ENCODE data around the gene ANKDD1A. TPM values are rescaled to one million over a fixed set of nuclear protein-coding genes. Genes with fewer than 3 reads are reported as not detected.

ANKDD1A gene
- total RNA-seq, 2 experiments from 2014 or later, result 9.1 to 9.5 TPM

DNA sequence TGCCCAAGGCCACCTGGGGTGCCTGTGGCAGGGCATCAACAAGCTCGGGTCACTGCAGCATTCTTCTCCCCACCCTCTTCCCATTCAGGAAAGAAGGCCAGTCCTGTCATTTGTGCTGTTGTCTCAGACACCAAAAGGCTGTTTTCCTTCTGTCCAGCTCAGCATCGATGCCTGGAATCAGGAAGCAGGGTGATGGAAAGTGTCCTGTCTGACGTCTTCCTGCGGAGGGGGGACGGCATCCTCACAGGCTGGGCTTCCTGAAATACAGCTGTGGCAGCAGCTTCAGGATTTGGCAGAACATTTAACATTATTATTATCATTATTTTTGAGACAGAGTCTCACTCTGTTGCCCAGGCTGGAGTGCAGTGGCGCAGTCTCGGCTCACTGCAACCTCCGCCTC is 33.0 kb upstream of the ANKDD1A start:
- Mint-ChIP-seq H3K27me3 (ENCODE audit: low read depth) (no peaks in the 10 kb centered on the region), H3K4me1 (ENCODE audit: low read depth) (peaks cover 39% of the 10 kb centered on the region), H3K9me3 (ENCODE audit: insufficient read depth) (no peaks in the 10 kb centered on the region), H3K36me3 (ENCODE audit: low read depth) (no peaks in the 10 kb centered on the region), H3K27ac (no peak overlapping the region), H3K4me3 (no peak overlapping the region)
- CTCF ChIA-PET, result interaction anchor here (1.9 to 3.4 kb wide), 2 partner anchors 16 to 43 kb away, joined by 6 to 11 read pairs; no protein-coding TSS in a partner anchor
- POLR2A ChIA-PET, result interaction anchor here (0.8 to 2.9 kb wide), 3 partner anchors 13 to 34 kb away, joined by 3 to 23 read pairs (median 3); no protein-coding TSS in a partner anchor
- no peak for ATAC-seq
- no peak for DNase-seq

DNA sequence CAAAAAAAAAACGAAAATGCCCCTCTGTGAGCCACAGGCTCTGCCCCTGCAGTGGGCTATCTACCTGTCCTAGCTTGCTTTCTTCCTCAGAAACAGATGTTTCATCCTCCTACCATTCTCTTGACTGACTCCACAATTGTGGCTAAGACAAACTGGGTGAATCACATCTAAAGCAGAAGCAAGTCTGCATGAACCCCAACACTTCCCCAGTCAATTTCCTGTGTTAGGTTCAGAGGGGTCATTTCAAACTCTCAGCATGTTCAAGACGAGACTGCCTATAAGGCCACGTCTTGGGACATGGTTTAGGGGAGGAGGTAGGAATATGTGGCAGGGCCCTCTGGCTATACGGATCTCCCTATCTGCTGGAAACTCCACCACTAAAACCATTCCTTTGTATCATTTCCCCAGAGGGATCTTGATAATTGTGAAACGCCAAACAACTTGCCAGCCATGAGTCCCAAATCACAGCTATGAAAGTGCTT is 28.6 kb upstream of the ANKDD1A start:
- peak overlapping the region; percentile 26 for H3K4me3 Mint-ChIP-seq
- no peaks in the 10 kb centered on the region for H3K9me3 Mint-ChIP-seq (ENCODE audit: insufficient read depth)
- no peaks in the 10 kb centered on the region for H3K27me3 Mint-ChIP-seq (ENCODE audit: low read depth)
- peak overlapping the region; percentile 80 for H3K27ac Mint-ChIP-seq
- peak; percentile 47 for DNase-seq
- peak; percentile 78 for ATAC-seq
- H3K4me1 Mint-ChIP-seq (ENCODE audit: low read depth), result peaks cover 31% of the 10 kb centered on the region
- ChIA-PET POLR2A (interaction anchor here (0.5 to 4.2 kb wide), 4 partner anchors 10 to 42 kb away, joined by 3 to 55 read pairs (median 4); partner anchors contain the start of gene PLEKHO2), CTCF (interaction anchor here (2.2 to 4.7 kb wide), 2 partner anchors 11 to 73 kb away, joined by 6 to 29 read pairs; no protein-coding TSS in a partner anchor)
- H3K36me3 Mint-ChIP-seq (ENCODE audit: low read depth), result no peaks in the 10 kb centered on the region

DNA sequence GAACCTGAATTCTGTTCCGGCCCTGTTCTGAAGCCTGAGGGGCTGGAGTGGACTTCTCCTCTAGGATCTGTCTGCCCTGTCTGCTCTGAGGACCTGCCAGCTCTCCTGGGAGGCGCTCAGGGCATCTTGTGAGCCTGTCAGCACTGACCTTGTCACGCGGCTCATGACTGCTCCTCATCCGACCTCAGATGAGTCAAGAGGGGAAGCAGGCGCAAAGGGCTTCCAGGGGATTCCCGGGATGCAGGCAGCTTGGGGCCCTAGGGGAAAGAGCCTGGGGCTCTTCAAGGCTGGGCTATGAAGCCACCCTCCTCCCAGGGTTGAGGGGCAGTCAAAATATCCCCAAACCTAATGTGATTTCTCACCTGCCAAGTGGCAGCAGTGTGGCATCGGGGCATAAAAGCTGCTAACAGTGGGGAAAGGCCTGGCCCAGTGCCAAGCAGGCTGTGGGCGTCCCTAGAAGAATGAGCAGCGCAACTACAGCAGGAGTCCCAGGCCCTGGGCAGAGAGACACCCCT is 27.6 kb upstream of the ANKDD1A start:
- H3K27me3 Mint-ChIP-seq (ENCODE audit: low read depth), result no peaks in the 10 kb centered on the region
- peaks cover 28% of the 10 kb centered on the region for H3K4me1 Mint-ChIP-seq (ENCODE audit: low read depth)
- ChIA-PET POLR2A (interaction anchor here (0.7 to 4.2 kb wide), 3 partner anchors 10 to 43 kb away, joined by 4 to 55 read pairs (median 5); partner anchors contain the start of gene PLEKHO2), CTCF (interaction anchor here (2.2 to 4.7 kb wide), 2 partner anchors 10 to 74 kb away, joined by 6 to 29 read pairs; no protein-coding TSS in a partner anchor)
- peak; percentile 37 for DNase-seq
- no peaks in the 10 kb centered on the region for H3K9me3 Mint-ChIP-seq (ENCODE audit: insufficient read depth)
- H3K4me3 Mint-ChIP-seq, result no peak overlapping the region
- peak overlapping the region; percentile 80 for H3K27ac Mint-ChIP-seq
- H3K36me3 Mint-ChIP-seq (ENCODE audit: low read depth), result no peaks in the 10 kb centered on the region
- peak; percentile 27 for ATAC-seq

DNA sequence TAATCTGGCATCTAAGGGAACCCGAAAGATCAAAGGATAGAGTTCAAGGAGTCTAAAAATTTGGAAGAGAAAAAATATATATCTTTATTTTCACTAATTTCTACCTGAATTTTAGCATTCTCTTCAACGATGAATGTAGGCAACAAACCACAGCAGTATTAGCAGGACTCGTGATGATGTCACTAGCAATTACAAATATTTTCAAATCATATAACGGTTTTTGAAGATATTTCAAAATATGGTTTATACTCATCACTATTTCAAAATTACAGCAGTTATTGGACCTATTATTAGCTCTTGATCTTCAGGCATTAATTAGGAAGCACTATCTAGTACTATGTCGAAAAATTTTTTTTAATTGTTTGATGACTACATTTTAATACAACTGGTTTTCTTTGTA is 27.0 kb upstream of the ANKDD1A start:
- ATAC-seq, result no peak
- Mint-ChIP-seq H3K36me3 (ENCODE audit: low read depth) (no peaks in the 10 kb centered on the region), H3K9me3 (ENCODE audit: insufficient read depth) (no peaks in the 10 kb centered on the region), H3K4me3 (no peak overlapping the region), H3K4me1 (ENCODE audit: low read depth) (peaks cover 28% of the 10 kb centered on the region), H3K27ac (no peak overlapping the region), H3K27me3 (ENCODE audit: low read depth) (no peaks in the 10 kb centered on the region)
- POLR2A ChIA-PET, result interaction anchor here (4.2 kb wide), 1 partner anchor 9 kb away, joined by 55 read pairs; no protein-coding TSS in a partner anchor
- CTCF ChIA-PET, result interaction anchor here (2.2 to 4.7 kb wide), 2 partner anchors 9 to 75 kb away, joined by 6 to 29 read pairs; no protein-coding TSS in a partner anchor
- no peak for DNase-seq

DNA sequence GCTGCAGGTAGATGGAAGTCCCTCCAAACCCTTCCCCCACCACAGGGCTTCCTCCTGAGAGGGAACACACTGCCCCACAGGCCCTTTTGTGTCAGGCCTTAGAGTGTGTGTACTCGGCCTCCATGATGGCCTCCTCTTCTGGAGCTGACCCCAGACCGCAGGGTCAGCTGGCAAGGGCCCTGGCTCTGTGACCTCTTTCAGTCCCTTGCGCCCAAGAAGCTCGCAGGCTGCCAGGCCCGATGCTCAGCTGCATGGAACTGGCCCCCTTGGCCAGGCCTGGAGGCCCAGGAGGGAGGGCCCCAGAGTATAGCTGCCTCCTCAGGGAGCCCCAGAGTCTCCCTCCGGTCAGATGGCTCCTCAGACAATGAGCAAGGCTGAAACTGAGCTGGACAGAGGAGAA is 23.4 kb upstream of the ANKDD1A start:
- ChIA-PET CTCF (interaction anchor here (0.7 to 1.3 kb wide), 3 partner anchors 17 to 53 kb away, joined by 3 to 7 read pairs (median 3); no protein-coding TSS in a partner anchor), POLR2A (no interaction called here)
- Mint-ChIP-seq H3K27ac (no peak overlapping the region), H3K4me1 (ENCODE audit: low read depth) (peaks cover 36% of the 10 kb centered on the region), H3K9me3 (ENCODE audit: insufficient read depth) (no peaks in the 10 kb centered on the region), H3K36me3 (ENCODE audit: low read depth) (no peaks in the 10 kb centered on the region), H3K4me3 (no peak overlapping the region), H3K27me3 (ENCODE audit: low read depth) (no peaks in the 10 kb centered on the region)
- no peak for ATAC-seq
- DNase-seq, result no peak

DNA sequence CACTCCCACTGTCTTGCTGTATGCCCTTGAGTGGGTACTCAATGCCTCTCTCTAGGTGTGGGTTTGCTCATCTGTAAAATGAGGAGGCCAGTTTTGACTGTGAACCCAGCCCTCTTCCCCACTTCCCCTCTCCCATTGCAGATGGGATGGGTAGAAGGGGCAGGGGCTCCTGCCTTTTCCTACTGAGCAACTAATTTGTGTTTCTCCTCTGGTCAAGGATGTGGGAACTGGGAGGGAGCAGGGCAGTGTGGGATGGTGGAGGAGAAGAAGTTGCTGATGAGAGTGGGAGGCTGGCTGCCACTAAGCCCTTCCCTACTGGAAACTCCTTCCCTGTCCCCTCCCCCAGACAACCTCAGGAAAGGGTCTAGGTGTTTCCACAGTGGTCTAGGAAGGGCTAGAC is 20.1 kb upstream of the ANKDD1A start:
- no peak for ATAC-seq
- DNase-seq, result no peak
- no peaks in the 10 kb centered on the region for H3K27me3 Mint-ChIP-seq (ENCODE audit: low read depth)
- H3K4me3 Mint-ChIP-seq, result peak overlapping the region; percentile 82
- H3K27ac Mint-ChIP-seq, result peak overlapping the region; percentile 100
- POLR2A ChIA-PET, result interaction anchor here (0.9 to 4.0 kb wide), 3 partner anchors 9 to 56 kb away, joined by 3 to 55 read pairs (median 30); no protein-coding TSS in a partner anchor
- peaks cover 55% of the 10 kb centered on the region for H3K4me1 Mint-ChIP-seq (ENCODE audit: low read depth)
- H3K36me3 Mint-ChIP-seq (ENCODE audit: low read depth), result no peaks in the 10 kb centered on the region
- H3K9me3 Mint-ChIP-seq (ENCODE audit: insufficient read depth), result no peaks in the 10 kb centered on the region
- CTCF ChIA-PET, result interaction anchor here (5.6 kb wide), 1 partner anchor 53 kb away, joined by 114 read pairs; no protein-coding TSS in a partner anchor

DNA sequence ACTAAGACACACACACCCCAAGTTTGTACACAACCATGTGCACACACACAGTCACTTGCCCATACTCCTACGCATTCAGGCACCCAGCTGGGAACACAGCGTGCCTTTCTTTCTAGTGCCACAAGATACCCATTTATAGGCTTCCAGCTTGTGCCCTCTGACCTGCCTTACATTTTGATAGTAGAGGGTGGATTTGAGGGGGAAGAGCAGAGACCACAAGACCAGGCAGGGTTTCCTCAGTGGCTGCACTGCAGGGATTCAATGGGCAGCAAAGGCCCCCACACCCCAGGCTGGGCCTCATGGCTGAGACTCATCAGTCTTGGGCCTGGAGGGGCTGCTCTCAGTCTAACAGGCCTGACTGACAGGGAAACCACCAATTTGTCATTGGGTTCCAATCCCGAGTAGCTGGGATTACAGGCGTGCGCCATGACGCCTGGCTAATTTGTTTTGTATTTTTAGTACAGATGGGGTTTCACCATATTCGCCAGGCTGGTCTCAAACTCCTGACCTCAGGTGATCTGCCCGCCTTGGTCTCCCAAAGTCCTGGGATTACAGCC is 18.8 kb upstream of the ANKDD1A start:
- Mint-ChIP-seq H3K36me3 (ENCODE audit: low read depth) (peaks cover 2% of the 10 kb centered on the region), H3K9me3 (ENCODE audit: insufficient read depth) (no peaks in the 10 kb centered on the region), H3K4me1 (ENCODE audit: low read depth) (peaks cover 69% of the 10 kb centered on the region), H3K27me3 (ENCODE audit: low read depth) (no peaks in the 10 kb centered on the region), H3K27ac (peak overlapping the region; percentile 100), H3K4me3 (peak overlapping the region; percentile 82)
- ATAC-seq, result no peak
- DNase-seq, result peak; percentile 36
- POLR2A ChIA-PET, result interaction anchor here (0.7 to 4.4 kb wide), 15 partner anchors 10 to 412 kb away, joined by 3 to 55 read pairs (median 11); partner anchors contain the start of genes CLPX, PIF1, PLEKHO2 and RNU5B-1
- CTCF ChIA-PET, result interaction anchor here (1.0 to 5.6 kb wide), 7 partner anchors 9 to 70 kb away, joined by 3 to 114 read pairs (median 15); partner anchors contain the start of gene PIF1

DNA sequence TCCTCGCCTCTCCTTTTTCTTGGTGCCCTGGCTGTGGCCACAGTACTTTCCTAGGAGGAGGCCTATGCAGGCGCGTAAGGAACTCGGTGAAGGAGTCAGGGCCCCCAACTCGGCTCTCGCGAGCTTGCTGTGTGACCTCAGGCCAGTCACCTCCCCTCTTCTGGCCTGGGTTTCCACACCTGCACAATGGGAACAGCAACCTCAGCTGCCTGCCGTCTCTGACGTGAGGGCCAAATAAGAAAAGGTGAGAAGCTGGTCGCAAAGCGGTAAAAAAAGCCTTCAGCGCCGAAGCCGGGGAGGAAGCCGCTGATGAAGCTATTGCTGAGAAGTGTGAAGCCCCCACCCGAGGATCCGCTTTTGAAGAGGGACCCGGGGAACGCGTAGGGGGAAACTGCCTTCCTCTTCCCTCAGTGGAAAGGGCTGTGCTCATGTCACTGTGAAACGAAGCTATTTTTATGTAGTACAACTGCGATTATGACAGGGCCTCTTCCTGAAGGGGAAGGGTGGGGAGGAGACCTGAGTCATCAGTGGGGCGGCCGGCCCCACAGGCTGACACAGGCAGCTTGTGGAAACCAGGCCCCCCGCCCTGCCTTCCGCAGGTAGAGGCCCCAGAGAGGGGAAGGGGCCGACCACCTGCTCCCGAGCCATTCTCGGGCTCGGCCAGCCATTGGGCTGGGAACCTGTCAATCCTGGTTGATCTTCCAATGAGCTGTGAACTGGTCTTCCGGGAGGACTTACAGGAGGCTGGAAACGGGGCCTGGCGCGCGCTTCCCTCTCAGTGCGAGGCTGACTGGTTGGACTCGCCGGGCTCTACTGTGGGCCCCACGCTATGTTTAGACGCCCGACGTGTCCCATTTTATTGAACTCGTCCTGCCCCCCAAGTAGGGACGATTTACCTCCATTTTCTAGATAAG is 18.0 kb upstream of the ANKDD1A start:
- ATAC-seq (peak; percentile 80), DNase-seq (peak; percentile 99)
- CTCF ChIA-PET, result interaction anchor here (0.6 to 5.6 kb wide), 22 partner anchors 9 to 411 kb away, joined by 3 to 114 read pairs (median 6); partner anchors contain the start of genes ANKDD1A, PIF1 and RNU5B-1
- peak overlapping the region; percentile 100 for H3K27ac Mint-ChIP-seq
- H3K36me3 Mint-ChIP-seq (ENCODE audit: low read depth), result peaks cover 6% of the 10 kb centered on the region
- H3K4me1 Mint-ChIP-seq (ENCODE audit: low read depth), result peaks cover 72% of the 10 kb centered on the region
- POLR2A ChIA-PET, result interaction anchor here (0.7 to 4.4 kb wide), 26 partner anchors 11 to 506 kb away, joined by 3 to 55 read pairs (median 6); partner anchors contain the start of genes ANKDD1A, CLPX, PARP16 and PIF1
- no peaks in the 10 kb centered on the region for H3K27me3 Mint-ChIP-seq (ENCODE audit: low read depth)
- no peaks in the 10 kb centered on the region for H3K9me3 Mint-ChIP-seq (ENCODE audit: insufficient read depth)
- H3K4me3 Mint-ChIP-seq, result peak overlapping the region; percentile 82

DNA sequence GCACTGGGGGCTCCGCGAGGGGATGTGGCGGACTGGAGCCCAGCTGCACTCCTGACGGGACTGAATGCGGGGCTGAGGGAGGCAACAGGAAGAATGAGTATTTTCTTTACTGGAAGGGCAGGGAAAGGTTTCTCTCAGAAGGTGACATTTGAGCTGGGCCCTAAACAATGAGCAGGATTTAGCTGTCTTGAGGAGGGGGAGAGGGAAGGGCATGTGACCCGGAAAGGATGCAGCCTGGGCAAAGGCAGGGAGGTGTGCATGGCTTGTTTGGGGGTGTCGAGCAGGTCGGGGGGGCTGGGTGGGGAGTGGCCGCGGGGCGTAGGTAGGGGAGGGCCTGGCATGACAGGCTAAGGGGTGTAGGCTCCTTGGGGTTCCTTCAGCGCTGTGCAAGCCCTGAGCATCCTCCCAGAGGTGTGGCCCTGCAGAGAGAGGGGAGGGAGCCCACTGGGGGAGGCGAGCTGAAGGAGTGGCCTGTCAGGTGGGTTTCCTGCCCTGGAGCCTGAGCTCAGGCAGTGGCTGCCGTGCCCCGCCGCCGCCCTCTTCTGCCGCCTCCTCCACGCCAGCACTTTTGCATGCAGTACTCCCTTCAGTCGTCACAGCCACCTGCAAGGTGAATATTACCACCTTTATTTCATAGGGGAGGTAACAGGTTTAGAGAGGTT is 17.2 kb upstream of the ANKDD1A start:
- POLR2A ChIA-PET, result interaction anchor here (0.6 to 4.4 kb wide), 26 partner anchors 11 to 410 kb away, joined by 3 to 55 read pairs (median 6); partner anchors contain the start of genes ANKDD1A, CLPX, PARP16 and PIF1
- peak; percentile 73 for ATAC-seq
- H3K9me3 Mint-ChIP-seq (ENCODE audit: insufficient read depth), result no peaks in the 10 kb centered on the region
- H3K27ac Mint-ChIP-seq, result peak overlapping the region; percentile 100
- H3K4me3 Mint-ChIP-seq, result peak overlapping the region; percentile 82
- CTCF ChIA-PET, result interaction anchor here (0.6 to 5.6 kb wide), 25 partner anchors 11 to 410 kb away, joined by 3 to 114 read pairs (median 6); partner anchors contain the start of genes ANKDD1A, PIF1 and RNU5B-1
- peak; percentile 96 for DNase-seq
- H3K4me1 Mint-ChIP-seq (ENCODE audit: low read depth), result peaks cover 72% of the 10 kb centered on the region
- peaks cover 12% of the 10 kb centered on the region for H3K36me3 Mint-ChIP-seq (ENCODE audit: low read depth)
- H3K27me3 Mint-ChIP-seq (ENCODE audit: low read depth), result no peaks in the 10 kb centered on the region

DNA sequence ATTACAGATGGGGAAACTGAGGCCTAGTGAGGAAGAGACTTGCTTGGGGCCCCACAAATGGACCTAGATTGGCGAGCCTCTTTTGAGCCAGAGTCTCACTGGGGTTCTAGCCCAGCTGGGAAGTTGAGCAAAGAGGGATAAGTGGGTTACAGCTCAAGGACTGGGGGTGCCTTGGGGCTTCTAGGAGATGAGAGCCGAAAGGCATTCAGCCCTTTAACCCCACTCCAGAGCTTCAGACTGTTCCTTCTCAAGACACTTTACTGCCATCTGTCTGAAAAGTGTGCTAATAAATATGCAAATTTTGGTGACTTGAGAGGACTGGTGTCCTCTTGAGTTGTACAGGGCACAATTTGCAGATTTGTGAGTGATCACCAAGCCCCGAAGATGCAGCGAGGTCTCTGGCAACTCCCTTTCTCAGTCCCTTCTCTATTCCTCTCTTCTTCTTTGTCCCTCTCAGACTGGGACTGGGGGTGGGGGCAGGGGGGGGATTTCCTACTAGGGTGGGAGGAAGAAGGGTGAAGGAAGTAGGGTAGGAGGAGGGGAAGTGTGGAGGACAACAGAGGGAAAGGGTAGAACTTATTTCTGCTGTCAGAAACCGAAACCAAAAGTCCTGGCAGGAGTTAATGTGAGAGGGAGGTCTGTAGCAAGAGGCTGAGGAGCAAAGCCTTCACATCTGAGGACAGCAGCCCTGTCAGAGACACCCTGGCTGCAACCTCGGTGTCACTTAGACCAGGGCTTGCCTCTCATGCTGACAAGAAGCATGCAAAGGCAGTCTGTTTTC is 16.2 kb upstream of the ANKDD1A start:
- POLR2A ChIA-PET, result interaction anchor here (0.6 to 4.4 kb wide), 15 partner anchors 10 to 194 kb away, joined by 3 to 55 read pairs (median 16); partner anchors contain the start of genes ANKDD1A, PIF1 and PLEKHO2
- ATAC-seq (peak; percentile 21), DNase-seq (peak; percentile 72)
- CTCF ChIA-PET, result interaction anchor here (0.7 to 5.6 kb wide), 19 partner anchors 10 to 168 kb away, joined by 3 to 114 read pairs (median 7); partner anchors contain the start of genes ANKDD1A and PIF1
- no peaks in the 10 kb centered on the region for H3K9me3 Mint-ChIP-seq (ENCODE audit: insufficient read depth)
- peak overlapping the region; percentile 100 for H3K27ac Mint-ChIP-seq
- H3K4me3 Mint-ChIP-seq, result peak overlapping the region; percentile 82
- H3K4me1 Mint-ChIP-seq (ENCODE audit: low read depth), result peaks cover 72% of the 10 kb centered on the region
- peaks cover 12% of the 10 kb centered on the region for H3K36me3 Mint-ChIP-seq (ENCODE audit: low read depth)
- no peaks in the 10 kb centered on the region for H3K27me3 Mint-ChIP-seq (ENCODE audit: low read depth)
